PC-9 (cell line): ENCODE data around the gene SRRM5. TPM values are rescaled to one million over a fixed set of nuclear protein-coding genes. Genes with fewer than 3 reads are reported as not detected.

Experiments used
- BruUV-seq: library from RNA; stranded (reverse); fragments of 400-500 nt; replicated peaks from 2 replicates; lab custom pipeline; 2021; lab: Mats Ljungman, UMichigan
- CTCF ChIA-PET: fragments of 300-600 bp; sonication (Branson Sonifier 250); formaldehyde crosslinking; loops from one replicate; lab custom pipeline; 2022; ENCODE audit warnings: antibody characterized with exemption; lab: Charles Lee
- POLR2A ChIA-PET: fragments of 300-600 bp; sonication (Branson Sonifier 250); formaldehyde crosslinking; loops from one replicate; lab custom pipeline; 2022; ENCODE audit warnings: antibody characterized with exemption; ENCODE audit not compliant: unreplicated experiment; lab: Charles Lee
- DNase-seq, 2 experiments: peaks; one replicate each; pipeline versions ENCODE4 v3.0.0 to v3.0.0-alpha.2; 2015 to 2022; ENCODE audit warnings: mixed read lengths in 1 of 2
- H2AFZ ChIP-seq: fragments of 200-600 bp; sonication (generic); 2 replicates; pipeline ENCODE4 v1.8.1; 2017; ENCODE audit warnings: antibody characterized with exemption
- H3F3A ChIP-seq: fragments of 200-600 bp; sonication (generic); 2 replicates; pipeline ENCODE4 v1.8.1; 2017; ENCODE audit warnings: antibody characterized with exemption, mild to moderate bottlenecking, low read depth; ENCODE audit not compliant: insufficient read depth
- H3K27ac ChIP-seq: fragments of 200-600 bp; sonication (generic); 2 replicates; pipeline ENCODE4 v1.6.1; 2016; ENCODE audit warnings: mixed run types
- H3K27me3 ChIP-seq: fragments of 200-600 bp; sonication (generic); 2 replicates; pipeline ENCODE4 v1.6.1; 2016; ENCODE audit warnings: low read depth, mixed run types; ENCODE audit not compliant: insufficient read depth
- H3K36me3 ChIP-seq: fragments of 200-600 bp; sonication (generic); 2 replicates; pipeline ENCODE4 v1.6.1; 2016; ENCODE audit warnings: low read depth, mixed run types
- H3K4me1 ChIP-seq: fragments of 200-600 bp; sonication (generic); replicated peaks from 2 replicates; pipeline ENCODE4 v1.6.1; 2016; ENCODE audit warnings: mixed run types; ENCODE audit not compliant: insufficient read depth
- H3K4me2 ChIP-seq: fragments of 200-600 bp; sonication (generic); 2 replicates; pipeline ENCODE4 v1.6.1; 2017; ENCODE audit warnings: mixed run types
- H3K4me3 ChIP-seq: fragments of 200-600 bp; sonication (generic); 2 replicates; pipeline ENCODE4 v1.6.1; 2016; ENCODE audit warnings: mixed run types
- H3K79me2 ChIP-seq: fragments of 200-600 bp; sonication (generic); 2 replicates; pipeline ENCODE4 v1.6.1; 2017; ENCODE audit warnings: low read depth, mixed run types
- H3K9me2 ChIP-seq: fragments of 200-600 bp; sonication (generic); 2 replicates; pipeline ENCODE4 v1.8.1; 2017; ENCODE audit warnings: mild to moderate bottlenecking; ENCODE audit not compliant: insufficient read depth
- H3K9me3 ChIP-seq: fragments of 200-600 bp; sonication (generic); 2 replicates; pipeline ENCODE4 v1.8.1; 2016; ENCODE audit warnings: low read depth; ENCODE audit not compliant: insufficient read depth
- H4K20me1 ChIP-seq: fragments of 200-600 bp; sonication (generic); 2 replicates; pipeline ENCODE4 v1.8.1; 2017; ENCODE audit not compliant: insufficient read depth
- EZH2 ChIP-seq: fragments of 200-600 bp; sonication (generic); IDR thresholded peaks from 2 replicates; pipeline ENCODE4 v1.8.0; 2017; ENCODE audit warnings: antibody characterized with exemption, low read depth
- intact Hi-C: fragments of 100-400 bp; cut with micrococcal nuclease; formaldehyde crosslinking; loops from one replicate; pipeline ENCODE4 v1.10.0; 2022; ENCODE audit not compliant: unreplicated experiment
- total RNA-seq: library from RNA; stranded (reverse); gene quantifications from 2 replicates; pipeline ENCODE4 v1.2.3, GENCODE V29; 2021
- TF ChIP-seq, protein P1 (sequence below): fragments of 200-600 bp; sonication (generic); conservative IDR thresholded peaks from 2 replicates; pipeline ENCODE4 v1.6.1; 2017; ENCODE audit warnings: mixed run types, antibody characterized with exemption, mild to moderate bottlenecking, moderate library complexity

Gene SRRM5
- total RNA-seq, 1 experiment from 2014 or later, result 0.37 TPM

DNA sequence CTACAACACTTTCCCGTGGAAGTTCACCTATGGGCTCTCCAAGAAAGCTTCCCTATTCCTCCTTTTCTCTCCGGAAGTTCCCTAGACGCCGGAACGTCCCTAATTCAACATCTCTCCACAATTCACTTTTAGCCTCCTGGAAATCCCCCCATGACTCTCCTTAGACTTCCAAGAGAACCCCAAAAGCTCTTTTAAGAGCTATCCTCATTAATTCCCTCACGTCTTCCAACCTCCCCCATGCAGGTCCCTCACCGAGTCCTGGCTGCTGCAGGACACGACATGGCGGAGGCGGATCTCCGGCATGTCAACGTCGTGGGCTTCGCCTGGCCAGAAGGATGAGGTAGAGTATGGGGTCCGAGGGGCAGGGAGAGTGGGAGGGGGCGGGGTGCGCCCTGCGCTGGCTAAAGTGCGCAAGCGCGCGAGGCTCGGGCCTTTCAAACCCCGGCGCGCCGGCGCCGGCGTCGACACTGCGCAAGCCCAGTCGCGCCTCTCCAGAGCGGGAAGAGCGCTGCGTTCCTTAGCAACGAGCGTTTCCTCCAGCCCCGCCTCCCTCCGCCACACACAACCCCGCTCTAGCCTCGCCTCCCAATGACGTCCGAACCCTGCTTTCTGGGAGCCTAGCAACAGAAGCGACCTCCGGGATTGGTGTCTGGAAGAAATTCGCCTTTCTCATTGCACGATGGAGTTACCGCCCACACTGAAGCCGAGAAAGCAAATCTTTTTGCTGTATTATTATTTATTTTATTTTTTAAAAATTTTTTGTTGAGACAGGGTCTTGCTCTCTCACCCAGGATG lies 36.5 kb upstream of the SRRM5 start, which contains the start of the genes PINLYP and XRCC1:
Gene PINLYP (plus strand): TSS at position 646 of the 795 bp plus-strand sequence. CDS start 1,391 bp downstream, outside the sequence.
Gene XRCC1 (minus strand): TSS at position 372 of the 795 bp plus-strand sequence. CDS start 69 bp downstream, at position 303.
- Histone ChIP-seq H4K20me1 (no peaks in the 10 kb centered on the region), H2AFZ (peak within 1 kb of the TSS; percentile 100), H3K27me3 (no peaks in the 10 kb centered on the region), H3K27ac (no peak within 1 kb of the TSS), H3F3A (no peaks in the 10 kb centered on the region), H3K36me3 (no peaks in the 10 kb centered on the region; the same call in 1 of the 2 replicates), H3K9me2 (no peaks in the 10 kb centered on the region), H3K4me1 (peaks cover 10% of the 10 kb centered on the region; the same call in 1 of the 2 replicates), H3K4me2 (peak within 1 kb of the TSS; percentile 90), H3K79me2 (peaks cover 10% of the 10 kb centered on the region), H3K9me3 (no peaks in the 10 kb centered on the region), H3K4me3 (peak within 1 kb of the TSS; percentile 94)
- BruUV-seq, result no TSS peak
- DNase-seq, result peak; percentile 92 to 95
- ChIA-PET CTCF (interaction anchor here (0.6 to 1.1 kb wide), 4 partner anchors 20 to 430 kb away, joined by 3 to 5 read pairs (median 4); partner anchors contain the start of genes IRGQ and ZNF576), POLR2A (no interaction called here)
- intact Hi-C loops, result loop anchor here (1.0 to 5.0 kb wide), 2 partner anchors 21 to 48 kb away; partner anchors contain the start of genes ETHE1, IRGQ and ZNF576
- TF ChIP-seq, protein P1, sequence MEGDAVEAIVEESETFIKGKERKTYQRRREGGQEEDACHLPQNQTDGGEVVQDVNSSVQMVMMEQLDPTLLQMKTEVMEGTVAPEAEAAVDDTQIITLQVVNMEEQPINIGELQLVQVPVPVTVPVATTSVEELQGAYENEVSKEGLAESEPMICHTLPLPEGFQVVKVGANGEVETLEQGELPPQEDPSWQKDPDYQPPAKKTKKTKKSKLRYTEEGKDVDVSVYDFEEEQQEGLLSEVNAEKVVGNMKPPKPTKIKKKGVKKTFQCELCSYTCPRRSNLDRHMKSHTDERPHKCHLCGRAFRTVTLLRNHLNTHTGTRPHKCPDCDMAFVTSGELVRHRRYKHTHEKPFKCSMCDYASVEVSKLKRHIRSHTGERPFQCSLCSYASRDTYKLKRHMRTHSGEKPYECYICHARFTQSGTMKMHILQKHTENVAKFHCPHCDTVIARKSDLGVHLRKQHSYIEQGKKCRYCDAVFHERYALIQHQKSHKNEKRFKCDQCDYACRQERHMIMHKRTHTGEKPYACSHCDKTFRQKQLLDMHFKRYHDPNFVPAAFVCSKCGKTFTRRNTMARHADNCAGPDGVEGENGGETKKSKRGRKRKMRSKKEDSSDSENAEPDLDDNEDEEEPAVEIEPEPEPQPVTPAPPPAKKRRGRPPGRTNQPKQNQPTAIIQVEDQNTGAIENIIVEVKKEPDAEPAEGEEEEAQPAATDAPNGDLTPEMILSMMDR, result no peak
- TF ChIP-seq EZH2, result no peak

DNA sequence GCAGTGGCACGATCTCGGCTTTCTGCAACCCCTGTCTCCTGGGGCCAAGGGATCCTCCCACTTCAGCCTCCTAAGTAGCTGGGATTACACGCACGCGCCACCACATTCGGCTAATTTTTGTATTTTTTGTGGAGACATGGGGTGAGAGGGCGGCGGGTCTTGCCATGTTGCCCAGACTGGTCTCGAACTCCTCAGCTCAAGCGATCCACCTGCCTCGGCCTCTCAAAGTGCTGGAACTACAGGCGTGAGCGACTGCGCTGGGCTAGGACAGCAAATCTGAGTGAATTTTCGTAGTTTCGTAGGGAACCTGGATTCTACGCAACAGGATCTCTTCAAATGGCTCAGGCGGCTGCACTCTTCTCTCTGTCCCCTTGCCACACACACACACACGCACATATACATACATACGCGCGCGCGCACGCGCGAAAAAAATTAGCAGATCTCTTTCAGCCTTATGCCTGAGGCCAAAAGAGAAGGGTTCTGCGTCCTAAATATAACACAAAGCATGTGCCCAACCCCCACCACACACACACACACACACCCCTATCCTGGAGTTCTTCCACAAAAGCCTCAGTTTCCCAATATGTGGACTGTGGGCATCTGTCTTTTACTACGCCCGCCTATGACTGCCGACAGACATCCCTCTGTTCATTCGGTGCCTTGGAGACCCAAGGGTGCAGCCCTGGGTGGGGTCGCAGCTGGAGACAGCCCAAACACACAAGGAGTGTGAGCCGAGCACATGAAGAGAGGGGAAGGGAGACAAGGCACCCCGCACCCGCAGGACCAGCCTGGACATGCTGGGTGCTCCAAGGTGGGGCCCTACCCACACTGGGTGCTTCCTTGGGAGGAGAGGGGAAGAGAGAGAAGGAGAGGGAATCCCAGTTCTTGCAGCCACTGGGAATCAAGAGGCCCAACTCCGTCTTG lies 35.7 kb upstream of the SRRM5 start:
- Histone ChIP-seq H3K36me3 (no peaks in the 10 kb centered on the region; the same call in 1 of the 2 replicates), H3K4me3 (peak overlapping the region; percentile 94; the same call in 1 of the 2 replicates), H3K27ac (no peak overlapping the region), H3K4me2 (peak overlapping the region; percentile 90), H3K79me2 (peaks cover 10% of the 10 kb centered on the region), H3K9me2 (no peaks in the 10 kb centered on the region), H3K27me3 (no peaks in the 10 kb centered on the region), H3F3A (no peaks in the 10 kb centered on the region), H2AFZ (peak overlapping the region; percentile 80), H3K4me1 (peaks cover 10% of the 10 kb centered on the region; the same call in 1 of the 2 replicates), H4K20me1 (no peaks in the 10 kb centered on the region), H3K9me3 (no peaks in the 10 kb centered on the region)
- TF ChIP-seq, protein P1, result no peak
- TF ChIP-seq EZH2, result no peak
- ChIA-PET CTCF (interaction anchor here (0.6 kb wide), 1 partner anchor 19 kb away, joined by 3 read pairs; no protein-coding TSS in a partner anchor), POLR2A (no interaction called here)
- BruUV-seq, result TSS peak; percentile 77
- DNase-seq, result peak in 1 of 2 experiments; percentile 18
- intact Hi-C loops, result loop anchor here (1.0 to 5.0 kb wide), 2 partner anchors 20 to 49 kb away; partner anchors contain the start of genes ETHE1, IRGQ and ZNF576
